HFF-Myc (cell line): ENCODE results near the gene JMJD8.

Experiments
- DNase-seq: peaks from one replicate; pipeline ENCODE4 v3.0.0-alpha.2; 2011; ENCODE audit warnings: low read depth; ENCODE audit errors: extremely low read depth
- H3K4me3 ChIP-seq: replicated peaks from 2 replicates; pipeline ENCODE4 v1.5.1; 2011; ENCODE audit warnings: low read depth, mild to moderate bottlenecking, control low read depth, low read length
- CTCF ChIP-seq: IDR thresholded peaks from 2 replicates; pipeline ENCODE4 v1.5.1; 2012; ENCODE audit warnings: mild to moderate bottlenecking, low read depth, low read length, control low read depth; ENCODE audit errors: missing control alignments

Gene JMJD8

GRCh38 chr16:647173-647902 is 36.8 kb downstream of the JMJD8 start:
- no peak for TF ChIP-seq CTCF
- DNase-seq, result no peak

DNA sequence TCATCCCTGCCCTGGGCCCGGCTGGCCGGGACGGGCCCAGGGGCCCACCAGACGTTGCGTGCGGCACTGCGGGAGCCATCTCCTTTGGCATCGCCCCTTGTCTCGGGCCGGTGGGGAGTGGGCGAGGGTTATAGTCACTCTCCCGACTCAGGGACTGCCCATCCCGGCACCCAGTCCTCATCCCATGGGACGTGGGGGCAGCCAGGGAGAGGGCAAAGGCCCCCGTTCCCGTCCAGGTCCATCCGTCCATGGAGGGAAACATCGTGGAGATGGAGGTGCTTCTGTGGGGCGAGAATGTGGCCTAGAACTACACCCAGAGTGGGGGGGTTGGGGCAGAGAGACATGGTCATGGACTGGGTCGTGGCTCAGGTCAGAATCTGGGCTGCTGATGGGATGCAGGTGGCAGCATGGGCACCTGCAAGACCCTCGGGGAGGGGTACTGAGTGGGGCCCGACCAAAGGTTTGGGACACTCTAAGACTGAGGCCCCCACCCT is 37.4 kb downstream of the JMJD8 start:
- DNase-seq, result no peak
- H3K4me3 ChIP-seq, result no peak overlapping the region
- no peak for TF ChIP-seq CTCF

More at GRCh38 chr16:647173-647902, 36.8 kb downstream of the JMJD8 start:
- H3K4me3 ChIP-seq, result 0 out of 2 replicates have a peak overlapping the region, but pooled peaks have one; percentile 60

GRCh38 chr16:645852-646678 is 38.1 kb downstream of the JMJD8 start:
- no peak overlapping the region for H3K4me3 ChIP-seq
- TF ChIP-seq CTCF, result no peak
- no peak for DNase-seq

DNA sequence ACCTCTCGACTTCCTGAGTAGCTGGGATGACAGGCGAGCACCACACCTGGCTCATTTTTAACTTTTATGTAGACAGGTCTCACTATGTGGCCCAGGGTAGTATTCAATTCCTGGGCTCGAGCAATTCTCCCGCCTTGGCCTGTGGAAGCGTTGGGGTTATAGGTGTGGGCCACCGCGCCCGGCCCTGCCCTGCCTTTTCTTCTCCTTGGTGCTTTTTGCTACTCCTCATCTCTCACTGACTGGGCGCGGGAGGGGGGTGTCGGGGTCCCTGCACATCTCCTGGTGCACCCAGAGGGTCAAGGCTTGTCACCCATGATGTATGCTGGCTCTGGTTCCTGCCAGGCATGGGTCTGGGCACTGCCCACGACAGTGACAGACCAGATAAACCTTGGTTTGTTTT is 39.6 kb downstream of the JMJD8 start:
- no peak for DNase-seq
- no peak for TF ChIP-seq CTCF
- no peak overlapping the region for H3K4me3 ChIP-seq

DNA sequence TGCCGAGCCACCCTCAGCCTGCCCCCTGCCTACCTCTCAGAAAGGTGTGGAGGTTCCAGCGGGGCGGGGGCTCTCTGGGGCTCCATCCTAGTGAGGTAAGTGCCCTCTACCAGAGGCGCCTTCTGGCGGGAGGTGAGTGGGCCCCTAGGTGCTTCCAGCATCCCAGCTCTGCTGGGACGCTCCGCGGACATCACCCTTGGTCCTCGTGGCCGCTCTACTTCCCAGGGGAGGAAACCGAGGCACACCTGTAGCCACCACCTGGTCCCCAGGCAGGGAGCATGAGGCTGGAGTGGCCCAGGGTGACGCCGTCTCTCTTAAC is 41.1 kb downstream of the JMJD8 start:
- no peak for TF ChIP-seq CTCF
- H3K4me3 ChIP-seq, result peak overlapping the region; percentile 55
- DNase-seq, result no peak

- no peak for TF ChIP-seq CTCF
- no peak for DNase-seq
- H3K4me3 ChIP-seq, result peak overlapping the region; percentile 55
Measured at GRCh38 chr16:642189-643049, 41.7 kb downstream of the JMJD8 start.
